AG08395 (cell line): ENCODE measurements around the gene BORCS5.

Experiments used
- DNase-seq: peaks from one replicate; pipeline ENCODE4 v3.0.0; 2012; ENCODE audit warnings: mixed read lengths, low spot score

Gene BORCS5

DNA sequence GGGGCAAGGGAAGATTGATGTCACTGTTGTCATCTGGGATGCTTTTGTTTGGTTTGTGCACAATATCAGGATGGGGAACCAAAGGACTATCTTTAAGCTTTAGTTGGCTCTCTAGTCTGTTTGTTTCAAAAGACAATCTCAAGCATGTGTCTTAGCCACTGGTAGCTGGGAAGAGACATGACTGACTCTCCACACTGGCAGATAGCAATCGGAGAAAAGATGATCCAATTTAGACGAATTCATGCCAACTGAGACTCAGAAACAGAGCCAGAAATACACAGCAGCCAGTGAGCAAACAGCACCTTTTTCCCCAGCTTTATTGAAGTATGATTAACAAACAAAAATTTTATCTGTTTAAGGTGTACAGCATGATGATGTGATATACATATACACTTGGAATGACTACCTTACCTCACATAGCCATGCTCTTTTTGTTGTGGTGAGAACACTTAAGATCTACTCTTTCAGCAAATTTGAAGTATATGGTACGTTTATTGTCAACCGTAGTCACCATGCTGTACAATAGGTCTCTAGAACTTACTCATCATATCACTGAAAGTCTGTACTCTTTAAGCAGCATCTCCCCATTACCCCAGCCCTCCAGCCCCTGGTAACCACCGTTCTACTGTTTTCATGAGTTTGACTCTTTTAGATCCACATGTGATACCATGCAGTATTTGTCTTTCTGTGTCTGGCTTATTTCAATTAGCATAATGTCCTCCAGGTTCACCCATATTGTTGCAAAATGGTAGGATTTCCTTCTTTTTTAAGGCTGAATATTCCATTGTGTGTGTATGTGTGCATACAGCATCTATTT is 155.2 kb downstream of the BORCS5 start:
- no peak for DNase-seq

DNA sequence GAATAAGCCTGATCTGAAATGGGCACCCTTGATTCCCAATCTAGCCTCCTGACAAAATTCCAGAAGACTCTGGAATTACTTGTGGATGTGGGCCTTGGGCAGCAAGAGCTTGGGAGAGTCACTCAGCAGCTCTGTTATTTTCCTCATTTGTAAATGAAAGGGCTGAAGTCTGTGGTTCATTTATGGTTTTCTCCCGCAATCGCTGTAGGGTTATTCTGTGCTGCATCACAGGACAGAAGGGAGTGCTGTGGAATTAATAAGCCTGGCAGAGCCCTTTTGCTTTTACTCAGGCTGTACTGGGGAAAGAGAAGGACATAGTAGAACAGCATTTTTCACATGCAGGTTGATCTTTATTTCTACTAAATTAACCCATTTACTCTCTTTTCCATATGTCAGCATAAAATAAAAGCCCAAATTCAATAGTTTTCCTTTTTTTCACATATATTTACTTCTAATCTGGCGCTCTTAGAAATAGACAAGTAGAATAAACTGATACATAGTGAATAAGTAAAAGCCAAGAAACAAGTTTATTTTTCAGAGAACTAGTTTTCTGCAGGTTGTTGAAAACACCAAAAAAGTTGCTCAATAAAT is 156.6 kb downstream of the BORCS5 start:
- no peak for DNase-seq

DNA sequence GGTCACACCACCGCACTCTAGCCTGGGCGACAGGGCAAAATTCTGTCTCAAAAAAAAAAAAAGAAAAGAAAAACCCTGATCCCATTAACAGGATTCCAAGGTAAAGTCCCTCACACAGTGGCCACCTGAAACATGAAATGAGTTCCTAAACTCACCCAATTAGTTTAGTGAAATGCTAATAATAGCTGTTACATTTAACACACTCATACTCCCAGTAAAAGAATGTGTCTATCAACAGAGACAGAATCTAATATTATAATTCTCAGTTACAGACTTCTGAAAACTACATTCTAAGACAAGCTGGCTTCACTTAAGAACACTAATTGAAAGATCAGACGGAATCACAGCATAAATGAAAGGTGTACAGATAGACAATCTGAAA is 161.6 kb downstream of the BORCS5 start:
- DNase-seq: no peak

DNA sequence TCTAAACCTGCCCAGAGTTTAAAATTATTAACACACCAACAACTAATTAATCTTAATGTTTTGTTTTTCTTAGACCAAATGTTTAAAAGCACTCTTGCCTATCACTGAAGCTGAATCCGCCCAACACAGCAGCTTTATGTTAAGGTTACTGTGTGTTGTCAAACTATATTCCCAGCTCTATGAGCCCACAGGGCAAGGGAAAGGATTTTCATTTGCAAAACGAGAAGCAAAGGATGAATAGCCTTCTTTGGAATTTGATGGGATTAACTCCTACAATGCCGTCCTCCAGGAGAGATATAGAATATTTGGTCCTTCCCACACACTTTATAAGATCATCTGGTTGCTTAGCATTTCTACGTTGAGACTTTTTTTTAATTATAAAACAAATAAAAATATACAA is 162.0 kb downstream of the BORCS5 start:
- DNase-seq: no peak
